GM21786 (cell line): Measurements from ENCODE around the gene PSMD9.
A peak's percentile ranks its signal among the peaks of the same experiment; 100 is the strongest.
"Not testable (repeated sequence)": the region's sequence is repeated elsewhere in the genome, so short reads cannot be mapped to it uniquely, and the experiment has no call there.

Experiments
- ATAC-seq: cut with Tn5 transposase; IDR thresholded peaks from one replicate; pipeline ENCODE4 v1.9.1; 2021; ENCODE audit not compliant: unreplicated experiment

The PSMD9 gene

GRCh38 chr12:121917950-121918678, 29.5 kb downstream of the PSMD9 start, which contains the start of gene CFAP251:
Gene CFAP251 (plus strand): TSS chr12:121918592. CDS start chr12:121921306, 2,714 bp downstream.
- ATAC-seq = peak; percentile 78

DNA sequence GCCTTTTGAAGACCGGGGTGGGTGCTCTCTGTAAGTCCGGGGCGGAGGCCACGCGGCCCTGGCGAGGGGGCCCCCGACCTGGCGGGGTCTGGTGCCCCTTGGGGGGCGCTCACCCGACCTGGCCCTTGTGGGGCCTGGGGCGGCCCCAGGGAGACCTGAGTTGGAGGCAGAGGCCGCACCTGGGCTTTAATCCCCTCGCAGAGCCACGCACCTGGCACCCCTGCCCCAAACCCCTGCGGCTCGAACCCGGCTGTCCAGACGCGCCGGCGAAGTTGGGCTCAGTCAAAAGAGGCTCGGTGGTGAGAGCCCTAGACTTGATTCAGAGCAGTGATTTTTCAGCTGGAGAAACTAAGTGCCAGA, 30.1 kb downstream of the PSMD9 start:
- ATAC-seq = peak; percentile 27

DNA sequence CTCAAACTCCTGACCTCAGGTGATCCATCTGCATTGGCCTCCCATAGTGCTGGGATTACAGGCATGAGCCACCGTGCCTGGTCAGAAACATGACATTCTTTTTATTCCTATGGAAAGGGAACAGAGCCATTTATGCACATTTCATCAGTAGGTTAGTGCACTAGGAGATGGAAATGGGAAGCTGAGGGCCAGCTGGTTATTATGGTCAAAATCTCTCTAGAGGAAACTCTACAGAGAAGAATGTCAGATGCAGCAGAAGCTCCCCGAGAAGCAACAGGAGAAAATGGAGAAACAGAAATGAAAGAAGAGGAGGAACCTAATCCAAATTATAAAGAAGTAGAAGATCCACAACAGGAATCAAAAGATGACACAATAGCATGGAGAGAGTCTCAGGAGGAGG, 32.5 kb downstream of the PSMD9 start:
- no peak for ATAC-seq

DNA sequence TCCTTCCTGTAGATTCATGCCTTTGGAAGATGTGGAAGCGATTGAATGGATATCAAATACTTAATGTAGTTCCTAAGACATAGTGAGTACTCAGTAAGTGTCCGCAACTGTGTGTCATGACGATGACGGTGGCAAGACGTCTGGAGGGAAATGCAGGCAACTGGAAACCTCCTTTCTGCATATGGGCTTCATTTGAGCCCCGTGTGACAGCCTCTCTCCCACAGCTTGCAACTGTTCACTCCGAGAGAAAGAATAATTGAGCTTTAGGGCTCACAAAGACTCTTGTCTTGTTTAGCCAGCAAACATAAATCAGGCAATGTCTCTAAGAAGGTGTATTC, 36.7 kb downstream of the PSMD9 start:
- ATAC-seq = no peak

DNA sequence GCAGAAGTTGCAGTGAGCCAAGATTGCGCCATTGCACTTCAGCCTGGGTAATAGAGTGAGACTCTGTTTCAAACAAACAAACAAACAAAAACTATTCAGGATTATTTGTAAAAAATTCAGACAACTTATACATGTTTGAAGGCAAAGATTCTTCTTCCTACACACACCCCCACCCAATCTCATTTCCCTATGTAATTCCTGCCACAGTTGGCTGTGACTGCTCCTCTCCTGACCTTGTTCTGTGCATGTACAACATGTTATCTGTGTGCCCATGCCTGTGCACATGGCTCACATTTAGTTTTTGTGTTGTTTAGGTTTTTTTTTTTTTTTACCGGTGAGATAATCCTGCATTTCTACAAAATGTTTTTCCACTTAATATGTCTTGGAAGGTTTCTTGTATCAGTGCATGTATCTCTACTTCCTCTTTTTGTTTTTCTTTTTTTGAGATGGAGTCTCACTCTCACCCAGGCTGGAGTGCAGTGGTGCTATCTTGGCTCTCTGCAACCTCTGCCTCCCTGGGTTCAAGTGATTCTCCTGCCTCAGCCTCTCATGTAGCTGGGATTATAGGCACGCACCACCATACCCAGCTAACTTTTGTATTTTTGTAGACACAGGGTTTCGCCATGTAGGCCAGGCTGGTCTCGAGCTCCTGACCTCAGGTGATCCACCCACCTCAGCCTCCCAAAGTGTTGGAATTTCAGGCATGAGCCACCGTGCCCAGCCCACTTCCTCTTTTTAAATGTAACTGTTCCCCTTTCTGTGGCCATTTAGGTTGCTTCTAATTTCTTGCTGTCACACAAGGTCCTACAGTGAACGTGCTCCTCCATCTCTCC, 38.5 kb downstream of the PSMD9 start:
- ATAC-seq = peak; percentile 48

DNA sequence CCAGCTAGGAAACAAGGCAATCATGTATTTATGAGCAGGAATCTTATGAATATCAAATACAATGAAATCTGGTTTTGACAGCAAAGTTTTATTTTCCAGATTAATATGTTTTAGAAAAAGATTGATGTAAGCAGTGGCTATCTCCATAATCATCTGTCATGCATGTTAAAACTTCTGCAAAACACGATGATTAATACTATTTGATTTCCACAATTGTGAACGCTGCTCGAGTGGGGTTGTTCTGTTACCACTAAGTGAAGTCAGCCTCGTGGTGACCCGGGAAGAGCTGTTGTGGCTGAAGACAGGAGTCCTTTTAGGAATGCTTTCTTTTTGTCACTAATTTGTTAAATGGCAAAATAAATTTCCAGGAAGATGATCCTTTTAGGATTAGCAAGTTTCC, 39.2 kb downstream of the PSMD9 start:
- no peak for ATAC-seq

- not testable (repeated sequence) for ATAC-seq
These were observed 41.0 kb downstream of the PSMD9 start for GRCh38 chr12:121929545-121929944.

- ATAC-seq = no peak
These were observed 42.3 kb downstream of the PSMD9 start for GRCh38 chr12:121930862-121931261.

- no peak for ATAC-seq
These were observed 43.6 kb downstream of the PSMD9 start for GRCh38 chr12:121932176-121932536.

- no peak for ATAC-seq
These were observed 44.4 kb downstream of the PSMD9 start for GRCh38 chr12:121932914-121933521.

DNA sequence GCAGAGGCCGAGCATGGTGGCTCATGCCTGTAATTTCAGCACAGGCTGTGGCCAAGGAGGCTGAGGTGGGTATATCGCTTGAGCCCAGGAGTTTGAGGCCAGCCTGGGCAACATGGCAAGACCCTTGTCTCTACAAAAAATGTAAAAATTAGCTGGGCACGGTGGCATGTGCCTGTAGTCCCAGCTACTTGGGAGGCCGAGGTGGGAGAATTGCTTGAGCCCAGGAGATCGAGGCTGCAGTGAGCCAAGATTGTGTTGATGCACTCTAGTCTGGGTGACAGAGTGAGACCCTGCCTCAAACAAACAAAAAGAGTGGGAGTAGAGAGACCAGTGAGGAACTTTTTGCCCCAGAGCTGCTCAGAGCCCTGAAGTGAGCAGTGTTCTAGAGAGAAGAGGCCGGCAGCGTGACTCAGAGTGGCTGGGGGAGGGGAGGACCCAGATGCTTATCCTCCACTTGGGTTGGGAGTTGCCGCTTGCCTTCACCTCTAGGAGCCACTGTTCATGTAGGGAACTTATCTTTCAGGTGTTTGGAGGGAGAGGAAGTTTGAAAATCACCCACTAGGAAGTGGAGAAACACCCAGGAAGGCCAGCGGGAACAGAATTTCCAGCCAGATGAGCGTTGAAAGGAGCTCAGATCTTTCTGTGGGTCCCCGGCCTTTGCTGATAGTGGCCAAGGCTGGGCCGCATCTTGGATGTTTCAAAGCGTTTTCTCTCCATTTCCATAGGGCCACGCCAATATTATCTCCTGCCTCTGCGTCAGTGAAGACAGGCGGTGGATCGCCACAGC, 45.1 kb downstream of the PSMD9 start:
- ATAC-seq = no peak

DNA sequence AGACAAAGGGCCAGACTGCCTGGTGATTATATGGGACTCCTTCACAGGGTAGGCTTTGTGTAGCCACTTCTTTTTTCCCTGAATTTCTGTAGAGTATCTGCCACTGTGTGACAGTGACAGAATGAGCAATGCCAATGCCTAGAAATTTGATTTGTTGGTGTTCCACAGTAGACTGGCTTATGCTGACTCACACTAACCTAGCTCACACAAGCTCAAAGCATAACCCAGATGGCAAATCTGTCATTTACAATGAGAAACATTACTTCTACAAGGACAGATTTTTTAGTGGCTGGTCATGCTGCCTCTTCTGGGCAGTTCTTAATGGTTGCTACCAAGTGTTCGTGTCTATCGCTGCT, 45.7 kb downstream of the PSMD9 start:
- no peak for ATAC-seq

DNA sequence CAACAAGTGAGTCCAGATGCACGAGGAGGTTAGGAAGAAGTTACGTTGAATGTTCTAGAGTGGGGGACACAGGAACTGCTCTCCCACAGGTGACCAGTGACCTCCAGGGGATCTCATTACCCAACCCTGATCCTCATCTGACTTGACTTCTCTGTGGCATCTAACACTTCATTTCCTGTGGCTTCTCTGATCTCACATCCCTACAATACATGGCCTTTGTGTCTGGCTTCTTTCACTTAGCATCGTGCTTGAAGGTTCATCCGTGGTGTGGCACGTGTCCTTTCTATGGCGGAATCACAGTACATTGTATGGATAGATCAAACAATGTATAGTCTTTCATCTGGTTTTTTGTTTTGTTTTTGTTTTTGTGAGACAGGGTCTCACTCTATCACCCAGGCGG, 49.1 kb downstream of the PSMD9 start:
- ATAC-seq = no peak

GRCh38 chr12:121939186-121939585, 50.6 kb downstream of the PSMD9 start:
- peak; percentile 64 for ATAC-seq

GRCh38 chr12:121939992-121940766, 51.6 kb downstream of the PSMD9 start:
- ATAC-seq = no peak

DNA sequence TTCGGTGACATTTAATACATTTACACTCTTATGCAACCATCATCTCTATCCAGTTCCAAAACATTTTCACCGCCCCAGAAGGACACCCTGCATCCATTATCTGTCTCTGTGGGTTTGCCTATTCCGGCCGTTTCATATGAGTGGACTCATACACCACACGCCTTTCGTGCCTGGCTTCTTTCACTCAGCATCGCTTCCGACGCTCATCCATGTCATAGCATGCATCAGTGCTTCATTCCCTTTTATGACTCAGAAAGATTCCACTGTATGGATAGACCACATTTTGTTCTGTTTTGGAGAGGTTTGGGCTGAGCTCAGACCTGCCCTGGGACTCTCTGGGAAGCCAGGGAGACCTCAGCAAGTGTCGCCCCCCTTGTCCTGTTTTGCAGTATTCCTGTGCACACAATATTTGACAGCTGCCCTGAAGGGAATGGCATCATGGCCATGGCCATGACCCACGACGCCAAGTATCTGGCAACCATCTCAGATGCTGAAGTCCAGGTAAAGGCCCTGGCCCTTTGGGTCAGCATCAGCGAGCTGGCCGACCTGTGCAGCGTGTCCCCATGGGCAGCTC, 53.6 kb downstream of the PSMD9 start:
- no peak for ATAC-seq

GRCh38 chr12:121943926-121944325, 55.3 kb downstream of the PSMD9 start:
- ATAC-seq = no peak

DNA sequence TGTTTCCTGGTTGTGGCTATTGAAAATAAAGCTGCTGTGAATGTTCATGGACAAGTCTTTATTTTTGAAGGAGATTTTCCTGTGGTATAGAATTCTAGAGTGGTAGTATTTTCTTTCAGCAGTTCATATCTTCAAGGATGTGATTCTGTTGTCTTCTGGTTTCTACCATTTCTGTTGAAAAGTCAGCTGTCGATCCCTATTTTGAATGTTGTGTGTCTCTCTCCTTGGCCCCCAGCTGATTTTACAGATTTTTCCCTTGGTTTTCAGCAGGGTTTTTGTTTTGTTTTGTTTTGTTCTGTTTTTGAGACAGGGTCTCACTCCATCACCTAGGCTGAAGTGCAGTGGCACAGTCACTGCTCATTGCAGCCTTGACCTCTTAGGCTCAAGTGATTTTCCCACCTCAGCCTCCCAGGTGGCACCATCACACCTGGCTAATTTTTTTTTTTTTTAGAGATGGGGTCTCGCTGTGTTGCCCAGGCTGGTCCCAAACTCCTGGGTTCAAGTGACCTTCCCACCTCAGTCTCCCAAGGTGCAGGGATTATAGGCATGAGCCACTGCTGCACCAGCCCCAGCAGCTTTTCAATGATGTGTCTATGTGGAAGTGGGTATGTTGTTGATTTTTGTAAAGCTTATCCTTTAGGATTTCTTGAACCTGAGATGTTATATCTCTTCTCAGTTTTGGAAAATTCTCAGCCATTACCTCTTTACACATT, 57.9 kb downstream of the PSMD9 start:
- no peak for ATAC-seq

DNA sequence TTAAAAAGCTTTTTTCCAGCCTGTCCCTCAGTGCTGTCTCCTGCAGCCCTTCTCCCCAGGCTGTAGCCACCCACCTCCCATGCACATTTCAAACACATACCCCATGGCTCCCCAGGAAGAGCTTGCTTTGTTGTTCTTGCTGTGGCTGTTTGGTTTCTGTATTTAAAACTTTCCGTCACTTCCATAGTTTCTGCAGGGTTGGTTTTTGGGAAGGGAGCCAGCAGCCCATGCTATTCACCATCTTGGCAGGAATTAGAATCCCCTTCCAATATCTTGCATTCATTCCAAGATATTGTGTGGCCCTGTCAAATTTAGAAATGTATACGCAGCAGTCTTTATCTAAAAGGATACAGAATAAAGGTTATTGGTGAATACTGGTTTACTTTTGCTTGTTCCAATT, 59.4 kb downstream of the PSMD9 start:
- ATAC-seq = no peak
